Measurements from ENCODE around the gene ACSL6. TPM values are rescaled to one million over a fixed set of nuclear protein-coding genes. Genes with fewer than 3 reads are reported as not detected.

Gene ACSL6
- total RNA-seq, 2 experiments from 2014 or later, result 3.3 to 4.7 TPM

- H3K4me3 Mint-ChIP-seq, result no peak overlapping the region
- H3K27ac Mint-ChIP-seq, result no peak overlapping the region
- intact Hi-C loops (cut with micrococcal nuclease), result no loop called here
- no peaks in the 10 kb centered on the region for H3K36me3 Mint-ChIP-seq (ENCODE audit: low read depth)
- ChIA-PET POLR2A (no interaction called here), CTCF (no interaction called here)
- no peak for TF ChIP-seq CTCF (IDR thresholded peaks at IDR 0.05)
- no peaks in the 10 kb centered on the region for H3K9me3 Mint-ChIP-seq
- DNase-seq (no peak), ATAC-seq (no peak)
- H3K27me3 Mint-ChIP-seq, result peaks cover 47% of the 10 kb centered on the region
- H3K4me1 Mint-ChIP-seq (ENCODE audit: low read depth), result peaks cover 37% of the 10 kb centered on the region
Observed at GRCh38 chr5:132013006-132013689, 1.7 kb upstream of the ACSL6 start.

GRCh38 chr5:132012371-132013005 is 1.0 kb upstream of the ACSL6 start:
- Mint-ChIP-seq H3K27ac (no peak overlapping the region), H3K27me3 (peaks cover 45% of the 10 kb centered on the region), H3K4me1 (ENCODE audit: low read depth) (peaks cover 34% of the 10 kb centered on the region), H3K9me3 (no peaks in the 10 kb centered on the region), H3K36me3 (ENCODE audit: low read depth) (no peaks in the 10 kb centered on the region), H3K4me3 (peak overlapping the region; percentile 31)
- POLR2A ChIA-PET, result no interaction called here
- ATAC-seq (peak; percentile 33), DNase-seq (peak; percentile 56)
- intact Hi-C loops (cut with micrococcal nuclease), result no loop called here
- CTCF ChIA-PET, result no interaction called here
- TF ChIP-seq CTCF (IDR thresholded peaks at IDR 0.05), result no peak

GRCh38 chr5:132010989-132011621 is 353 bp downstream of the ACSL6 start:
- POLR2A ChIA-PET, result interaction anchor here (1.0 kb wide), 1 partner anchor 214 kb away, joined by 3 read pairs; the partner anchor contains the start of gene FNIP1

GRCh38 chr5:132010645-132010988 is 841 bp downstream of the ACSL6 start:
- Mint-ChIP-seq H3K36me3 (ENCODE audit: low read depth) (no peaks in the 10 kb centered on the region), H3K9me3 (no peaks in the 10 kb centered on the region), H3K4me1 (ENCODE audit: low read depth) (peaks cover 21% of the 10 kb centered on the region), H3K27ac (no peak overlapping the region), H3K4me3 (peak overlapping the region; percentile 68), H3K27me3 (peaks cover 33% of the 10 kb centered on the region)
- no peak for TF ChIP-seq CTCF (IDR thresholded peaks at IDR 0.05)
- intact Hi-C loops (cut with micrococcal nuclease), result no loop called here
- ChIA-PET CTCF (interaction anchor here (1.0 to 7.2 kb wide), 4 partner anchors 11 to 422 kb away, joined by 3 to 143 read pairs (median 4); no protein-coding TSS in a partner anchor), POLR2A (interaction anchor here (0.8 to 1.6 kb wide), 3 partner anchors 9 to 214 kb away, joined by 3 to 5 read pairs (median 5); partner anchors contain the start of gene FNIP1)
- no peak for ATAC-seq
- DNase-seq, result no peak

More at GRCh38 chr5:132010989-132011621, 353 bp downstream of the ACSL6 start:
- intact Hi-C loops (cut with micrococcal nuclease), result no loop called here
- Mint-ChIP-seq H3K36me3 (ENCODE audit: low read depth) (no peaks in the 10 kb centered on the region), H3K4me3 (peak overlapping the region; percentile 68), H3K27me3 (peaks cover 36% of the 10 kb centered on the region), H3K27ac (no peak overlapping the region), H3K9me3 (no peaks in the 10 kb centered on the region), H3K4me1 (ENCODE audit: low read depth) (peaks cover 24% of the 10 kb centered on the region)
- no peak for TF ChIP-seq CTCF (IDR thresholded peaks at IDR 0.05)
- CTCF ChIA-PET, result interaction anchor here (1.1 to 7.2 kb wide), 5 partner anchors 9 to 422 kb away, joined by 3 to 143 read pairs (median 3); no protein-coding TSS in a partner anchor
- ATAC-seq (no peak), DNase-seq (no peak)

Measured in activated CD8-positive, alpha-beta T cell treated with anti-CD3 and anti-CD28 coated beads for 36 hours (primary cell).